ENCODE measurements around the gene TBC1D20.

DNA sequence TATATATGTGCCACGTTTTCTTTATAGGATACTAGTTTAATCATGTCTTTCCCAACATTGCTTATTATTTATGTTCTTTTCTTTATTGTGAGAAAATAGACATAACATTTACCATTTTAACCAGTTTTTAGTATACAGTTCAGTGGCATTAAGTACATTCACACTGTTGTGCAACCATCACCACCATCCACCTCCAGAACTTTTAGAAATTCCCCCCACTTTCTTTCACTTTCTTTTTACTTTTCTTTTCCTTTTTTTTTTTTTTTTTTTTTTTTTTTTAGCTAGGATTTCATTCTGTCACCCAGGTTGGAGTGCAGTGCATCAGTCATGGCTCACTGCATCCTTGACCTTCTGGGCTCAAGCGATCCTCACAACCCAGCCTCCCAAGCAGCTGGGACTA, 35.8 kb downstream of the TBC1D20 start:
- TF ChIP-seq EZH2phosphoT487 (IDR thresholded peaks at IDR 0.05; ENCODE audit: insufficient read depth, low read depth), result no peak
- no peak for TF ChIP-seq EZH2 (IDR thresholded peaks at IDR 0.05; ENCODE audit: insufficient read depth, poor library complexity, severe bottlenecking)

Data from GM23248 (cell line).